Measurements from ENCODE around the gene TXNRD1. TPM values are rescaled to one million over a fixed set of nuclear protein-coding genes. Genes with fewer than 3 reads are reported as not detected.

TXNRD1 gene
- total and polyA plus RNA-seq, 4 donors, result 23.6 to 70.8 (median 55.7) TPM

- Histone ChIP-seq H3K36me3 (ENCODE audit: control insufficient read depth in 4 of 4, insufficient read depth in 3 of 4, low read depth in 1 of 4, low read length in 3 of 4) (no peaks in the 10 kb centered on the region), H3K9me3 (ENCODE audit: control insufficient read depth in 4 of 4, low read length in 3 of 4) (peaks cover 0 to 5% (median 0%) of the 10 kb centered on the region in 4 donors), H3K4me1 (ENCODE audit: control insufficient read depth in 4 of 4, insufficient read depth in 4 of 4, low read length in 3 of 4) (peaks cover 0 to 5% (median 0%) of the 10 kb centered on the region in 4 donors), H3K4me3 (ENCODE audit: low read depth in 1 of 3, low read length in 3 of 3) (no peak overlapping the region), H3K27me3 (ENCODE audit: control insufficient read depth in 4 of 4, insufficient read depth in 4 of 4, low read length in 3 of 4) (no peaks in the 10 kb centered on the region), H3K9ac (ENCODE audit: low read depth in 1 of 2, low read length in 2 of 2) (no peak overlapping the region), H3K27ac (ENCODE audit: low read depth in 1 of 2, low read length in 2 of 2) (no peak overlapping the region)
- DNase-seq (ENCODE audit: low spot score), result no peak
- WGBS, result 69% methylated on average over 2 of the region's 2 CpGs
- TF ChIP-seq EGR1 (IDR thresholded peaks at IDR 0.05; ENCODE audit: low read depth in 2 of 2), result no peak
Observed at GRCh38 chr12:104199964-104200363, 15.6 kb upstream of the TXNRD1 start.

- Histone ChIP-seq H3K4me1 (ENCODE audit: control insufficient read depth in 4 of 4, insufficient read depth in 4 of 4, low read length in 3 of 4) (peaks cover 0 to 5% (median 0%) of the 10 kb centered on the region in 4 donors), H3K36me3 (ENCODE audit: control insufficient read depth in 4 of 4, insufficient read depth in 3 of 4, low read depth in 1 of 4, low read length in 3 of 4) (no peaks in the 10 kb centered on the region), H3K27ac (ENCODE audit: low read depth in 1 of 2, low read length in 2 of 2) (no peak overlapping the region), H3K27me3 (ENCODE audit: control insufficient read depth in 4 of 4, insufficient read depth in 4 of 4, low read length in 3 of 4) (no peaks in the 10 kb centered on the region), H3K9me3 (ENCODE audit: control insufficient read depth in 4 of 4, low read length in 3 of 4) (peaks cover 0 to 5% (median 0%) of the 10 kb centered on the region in 4 donors), H3K9ac (ENCODE audit: low read depth in 1 of 2, low read length in 2 of 2) (no peak overlapping the region), H3K4me3 (ENCODE audit: low read depth in 1 of 3, low read length in 3 of 3) (no peak overlapping the region)
- TF ChIP-seq, protein P1, sequence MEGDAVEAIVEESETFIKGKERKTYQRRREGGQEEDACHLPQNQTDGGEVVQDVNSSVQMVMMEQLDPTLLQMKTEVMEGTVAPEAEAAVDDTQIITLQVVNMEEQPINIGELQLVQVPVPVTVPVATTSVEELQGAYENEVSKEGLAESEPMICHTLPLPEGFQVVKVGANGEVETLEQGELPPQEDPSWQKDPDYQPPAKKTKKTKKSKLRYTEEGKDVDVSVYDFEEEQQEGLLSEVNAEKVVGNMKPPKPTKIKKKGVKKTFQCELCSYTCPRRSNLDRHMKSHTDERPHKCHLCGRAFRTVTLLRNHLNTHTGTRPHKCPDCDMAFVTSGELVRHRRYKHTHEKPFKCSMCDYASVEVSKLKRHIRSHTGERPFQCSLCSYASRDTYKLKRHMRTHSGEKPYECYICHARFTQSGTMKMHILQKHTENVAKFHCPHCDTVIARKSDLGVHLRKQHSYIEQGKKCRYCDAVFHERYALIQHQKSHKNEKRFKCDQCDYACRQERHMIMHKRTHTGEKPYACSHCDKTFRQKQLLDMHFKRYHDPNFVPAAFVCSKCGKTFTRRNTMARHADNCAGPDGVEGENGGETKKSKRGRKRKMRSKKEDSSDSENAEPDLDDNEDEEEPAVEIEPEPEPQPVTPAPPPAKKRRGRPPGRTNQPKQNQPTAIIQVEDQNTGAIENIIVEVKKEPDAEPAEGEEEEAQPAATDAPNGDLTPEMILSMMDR (IDR thresholded peaks at IDR 0.05; ENCODE audit: low read depth, low read length, missing input control), result peak; percentile 90
- TF ChIP-seq RAD21 (IDR thresholded peaks at IDR 0.05), result peak; percentile 96 to 98
- TF ChIP-seq, protein P2, sequence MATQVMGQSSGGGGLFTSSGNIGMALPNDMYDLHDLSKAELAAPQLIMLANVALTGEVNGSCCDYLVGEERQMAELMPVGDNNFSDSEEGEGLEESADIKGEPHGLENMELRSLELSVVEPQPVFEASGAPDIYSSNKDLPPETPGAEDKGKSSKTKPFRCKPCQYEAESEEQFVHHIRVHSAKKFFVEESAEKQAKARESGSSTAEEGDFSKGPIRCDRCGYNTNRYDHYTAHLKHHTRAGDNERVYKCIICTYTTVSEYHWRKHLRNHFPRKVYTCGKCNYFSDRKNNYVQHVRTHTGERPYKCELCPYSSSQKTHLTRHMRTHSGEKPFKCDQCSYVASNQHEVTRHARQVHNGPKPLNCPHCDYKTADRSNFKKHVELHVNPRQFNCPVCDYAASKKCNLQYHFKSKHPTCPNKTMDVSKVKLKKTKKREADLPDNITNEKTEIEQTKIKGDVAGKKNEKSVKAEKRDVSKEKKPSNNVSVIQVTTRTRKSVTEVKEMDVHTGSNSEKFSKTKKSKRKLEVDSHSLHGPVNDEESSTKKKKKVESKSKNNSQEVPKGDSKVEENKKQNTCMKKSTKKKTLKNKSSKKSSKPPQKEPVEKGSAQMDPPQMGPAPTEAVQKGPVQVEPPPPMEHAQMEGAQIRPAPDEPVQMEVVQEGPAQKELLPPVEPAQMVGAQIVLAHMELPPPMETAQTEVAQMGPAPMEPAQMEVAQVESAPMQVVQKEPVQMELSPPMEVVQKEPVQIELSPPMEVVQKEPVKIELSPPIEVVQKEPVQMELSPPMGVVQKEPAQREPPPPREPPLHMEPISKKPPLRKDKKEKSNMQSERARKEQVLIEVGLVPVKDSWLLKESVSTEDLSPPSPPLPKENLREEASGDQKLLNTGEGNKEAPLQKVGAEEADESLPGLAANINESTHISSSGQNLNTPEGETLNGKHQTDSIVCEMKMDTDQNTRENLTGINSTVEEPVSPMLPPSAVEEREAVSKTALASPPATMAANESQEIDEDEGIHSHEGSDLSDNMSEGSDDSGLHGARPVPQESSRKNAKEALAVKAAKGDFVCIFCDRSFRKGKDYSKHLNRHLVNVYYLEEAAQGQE (IDR thresholded peaks at IDR 0.05), result no peak
- WGBS, result 34% methylated on average over 3 of the region's 3 CpGs
- no peak for DNase-seq (ENCODE audit: low spot score)
Observed at GRCh38 chr12:104201238-104202001, 14.2 kb upstream of the TXNRD1 start.

DNA sequence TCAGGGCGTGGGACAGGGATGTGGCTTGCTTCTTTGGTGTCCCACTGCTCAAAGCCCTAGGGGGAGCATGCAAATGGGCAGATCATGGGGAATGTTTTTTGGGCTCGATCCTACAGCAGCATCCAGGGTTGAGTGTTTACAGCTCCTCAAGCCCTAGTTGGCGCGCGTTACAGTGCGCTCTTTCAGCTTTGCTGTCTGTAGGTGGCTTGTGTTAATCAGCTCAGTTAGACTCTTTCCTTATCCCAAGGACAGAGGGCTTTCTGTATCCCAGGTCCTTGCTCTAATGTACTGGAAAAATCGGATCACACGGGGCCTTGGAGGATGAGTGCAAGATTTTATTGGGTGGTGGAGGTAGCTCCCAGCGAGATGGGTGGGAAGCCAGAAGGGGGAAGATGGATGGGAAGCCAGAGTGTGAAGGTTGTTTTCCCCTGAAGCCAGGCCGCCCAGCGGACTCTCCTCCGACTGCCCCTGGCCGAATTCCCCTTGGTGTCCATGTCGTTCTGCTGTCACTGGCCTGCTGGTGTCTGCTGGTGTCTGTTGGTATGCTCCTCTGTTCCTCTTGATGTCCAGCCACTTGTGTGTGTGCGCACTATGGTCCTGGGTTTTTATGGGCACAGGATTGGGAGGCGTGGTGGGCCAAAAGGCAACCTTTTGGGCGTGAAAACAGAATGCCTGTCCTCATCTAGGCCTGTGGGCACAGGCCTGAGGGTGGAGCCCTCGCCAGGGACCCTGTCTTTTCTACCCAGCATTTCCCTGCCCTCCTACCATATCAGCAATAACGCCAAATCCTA, 10.7 kb upstream of the TXNRD1 start:
- H3K27ac ChIP-seq (ENCODE audit: low read depth in 1 of 2, low read length in 2 of 2), result no peak overlapping the region
- H3K9me3 ChIP-seq (ENCODE audit: control insufficient read depth in 4 of 4, low read length in 3 of 4), result peaks cover 0 to 2% (median 0%) of the 10 kb centered on the region in 4 donors
- TF ChIP-seq YY1 (IDR thresholded peaks at IDR 0.05) (no peak), RXRA (IDR thresholded peaks at IDR 0.05) (no peak), SP1 (IDR thresholded peaks at IDR 0.05) (no peak)
- TF ChIP-seq, protein P2 (IDR thresholded peaks at IDR 0.05), result no peak
- H3K9ac ChIP-seq (ENCODE audit: low read depth in 1 of 2, low read length in 2 of 2), result no peak overlapping the region
- DNase-seq (ENCODE audit: low spot score), result no peak
- H3K36me3 ChIP-seq (ENCODE audit: control insufficient read depth in 4 of 4, insufficient read depth in 3 of 4, low read depth in 1 of 4, low read length in 3 of 4), result no peaks in the 10 kb centered on the region
- no peaks in the 10 kb centered on the region for H3K4me1 ChIP-seq (ENCODE audit: control insufficient read depth in 4 of 4, insufficient read depth in 4 of 4, low read length in 3 of 4)
- WGBS, result 89% methylated on average over 19 of the region's 19 CpGs
- no peak overlapping the region for H3K4me3 ChIP-seq (ENCODE audit: low read depth in 1 of 3, low read length in 3 of 3)
- H3K27me3 ChIP-seq (ENCODE audit: control insufficient read depth in 4 of 4, insufficient read depth in 4 of 4, low read length in 3 of 4), result no peaks in the 10 kb centered on the region
